NCI-H82 (cell line): ENCODE data around the gene OLR1.

ENCODE experiments used
- DNase-seq: peaks from one replicate; lab custom pipeline; 2025; lab: John Stamatoyannopoulos, UW

OLR1 gene

DNA sequence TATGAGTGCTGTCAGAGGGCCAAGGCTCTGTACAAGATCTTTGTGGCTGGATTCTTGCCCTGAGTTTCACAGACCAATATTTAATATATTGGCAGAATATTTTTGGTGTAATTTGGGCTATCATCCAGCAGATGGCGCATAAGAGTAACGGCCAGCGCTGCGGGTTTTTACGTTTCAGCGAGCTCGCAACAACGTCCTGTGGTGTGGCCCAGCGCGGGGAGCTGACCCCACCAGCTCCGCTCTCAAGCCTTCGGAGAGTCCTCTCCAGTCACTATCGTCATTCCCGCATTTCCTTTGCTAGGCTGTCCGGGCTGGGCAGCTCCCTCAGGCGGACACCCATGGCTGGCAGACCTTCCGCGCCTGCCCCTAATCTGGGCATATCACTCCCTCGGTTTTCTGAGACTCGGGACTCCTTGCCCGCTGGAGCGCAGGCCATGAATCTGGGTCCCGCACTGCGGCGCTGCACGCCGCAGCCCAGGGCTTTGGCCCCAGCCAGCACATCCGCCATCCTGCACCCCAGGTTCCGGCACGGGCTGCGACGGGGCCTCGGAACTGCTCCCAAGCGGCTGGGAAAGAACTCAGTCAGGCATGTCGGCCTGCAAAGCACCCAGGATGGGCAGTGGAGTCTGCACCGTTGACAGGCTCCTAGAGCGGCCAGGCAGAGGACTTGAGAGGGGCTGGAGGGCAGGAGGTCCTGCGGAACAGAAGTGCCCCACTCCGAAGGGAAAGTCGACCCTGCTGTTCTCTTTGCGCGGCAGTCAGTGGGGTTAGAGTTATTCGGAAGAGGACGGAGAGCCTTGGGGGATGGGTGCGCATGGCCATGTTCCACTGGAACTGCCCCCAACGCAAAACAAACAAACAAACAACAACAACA is 18.4 kb downstream of the OLR1 start:
- peak; percentile 76 for DNase-seq

DNA sequence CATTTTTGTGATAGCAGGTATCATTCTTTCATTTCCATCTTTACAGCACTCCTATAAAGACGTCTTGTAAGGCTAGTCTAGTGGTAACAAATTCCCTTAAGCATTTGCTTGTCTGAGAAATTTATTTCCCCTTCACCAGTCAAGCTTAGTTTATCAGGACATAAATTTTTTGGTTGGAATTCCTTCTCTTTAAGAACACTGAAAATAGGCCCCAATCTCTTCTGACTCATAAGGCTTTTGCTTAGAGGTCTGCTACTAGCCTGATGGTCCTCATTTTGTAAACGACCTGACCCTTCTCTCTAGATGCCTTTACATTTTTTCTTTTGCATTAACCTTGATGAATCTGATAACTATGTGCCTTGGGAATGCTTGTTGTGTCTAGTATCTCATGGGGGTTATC is 20.3 kb downstream of the OLR1 start:
- DNase-seq: no peak

DNA sequence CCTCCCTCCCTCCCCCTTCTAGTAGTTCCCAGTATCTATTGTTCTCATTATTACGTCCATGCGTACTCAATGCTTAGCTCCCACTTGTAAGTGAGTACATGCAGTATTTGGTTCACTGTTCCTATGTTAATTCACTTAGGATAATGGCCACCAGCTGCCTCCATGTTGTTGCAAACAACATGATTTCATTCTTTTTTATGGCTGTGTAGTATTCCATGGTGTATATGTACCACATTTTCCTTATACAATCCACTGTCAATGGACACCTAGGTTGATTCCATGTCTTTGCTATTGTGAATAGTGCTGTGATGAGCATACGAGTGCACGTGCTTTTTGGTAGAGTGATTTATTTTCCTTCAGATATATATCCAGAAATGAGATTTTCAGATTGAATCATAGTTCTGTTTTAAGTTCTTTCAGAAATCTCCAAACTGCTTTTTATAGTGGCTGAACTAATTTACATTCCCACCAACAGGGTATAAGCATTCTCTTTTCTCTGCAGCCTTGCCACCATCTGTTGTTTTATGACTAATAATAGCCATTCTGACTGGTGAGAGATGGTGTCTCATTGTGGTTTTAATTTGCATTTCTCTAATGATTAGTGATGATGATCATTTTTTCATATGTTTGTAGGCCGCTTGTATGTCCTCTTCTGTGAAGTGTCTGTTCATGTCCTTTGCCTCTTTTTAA is 24.1 kb downstream of the OLR1 start:
- DNase-seq: no peak

DNA sequence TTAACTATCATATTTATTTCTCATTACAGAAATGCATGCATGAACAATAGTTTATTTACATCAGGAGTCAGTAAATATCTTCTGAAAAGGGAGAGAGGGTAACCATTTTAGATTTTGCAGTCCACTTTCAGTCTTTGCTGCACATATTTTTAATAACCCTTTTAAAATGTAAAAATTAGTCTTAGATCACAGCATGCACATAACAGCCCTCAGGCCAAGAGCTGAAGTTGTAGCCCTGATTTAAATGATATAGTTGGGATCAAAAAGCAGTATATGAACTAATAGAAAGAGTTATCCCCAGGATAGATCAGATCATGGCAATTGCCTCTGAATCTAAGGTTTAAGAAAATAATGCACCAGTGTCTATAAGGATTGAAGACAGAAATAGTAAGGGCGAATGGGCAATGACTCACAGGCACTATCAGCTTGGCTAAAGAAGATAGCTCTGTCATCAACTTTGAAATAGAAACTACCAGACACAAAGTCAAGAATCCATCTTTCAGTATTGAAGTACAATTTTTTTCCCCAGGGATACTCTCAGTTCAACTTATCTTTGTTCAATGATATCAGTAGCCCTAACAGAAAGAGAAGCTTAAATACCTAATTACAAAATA is 28.8 kb downstream of the OLR1 start:
- DNase-seq: no peak

DNA sequence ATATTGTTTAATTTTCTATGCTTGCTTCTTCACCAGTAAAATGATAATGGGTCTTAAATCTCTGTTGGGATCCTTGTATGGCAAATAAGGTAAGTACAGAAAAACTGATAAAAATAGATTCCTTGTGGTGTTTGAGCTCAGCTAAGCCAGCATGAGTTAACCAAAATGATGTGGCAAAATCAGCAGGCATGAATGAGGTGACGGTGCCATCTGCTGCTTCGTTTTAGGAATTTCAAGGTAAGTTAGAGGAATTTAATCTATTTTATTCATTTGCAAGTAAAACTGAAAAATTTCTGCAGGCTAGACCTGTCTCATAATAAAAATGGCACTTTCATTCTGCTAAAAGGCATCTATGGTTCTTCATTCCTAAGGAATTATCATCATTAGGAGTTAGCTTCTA is 31.9 kb downstream of the OLR1 start:
- peak; percentile 68 for DNase-seq

DNA sequence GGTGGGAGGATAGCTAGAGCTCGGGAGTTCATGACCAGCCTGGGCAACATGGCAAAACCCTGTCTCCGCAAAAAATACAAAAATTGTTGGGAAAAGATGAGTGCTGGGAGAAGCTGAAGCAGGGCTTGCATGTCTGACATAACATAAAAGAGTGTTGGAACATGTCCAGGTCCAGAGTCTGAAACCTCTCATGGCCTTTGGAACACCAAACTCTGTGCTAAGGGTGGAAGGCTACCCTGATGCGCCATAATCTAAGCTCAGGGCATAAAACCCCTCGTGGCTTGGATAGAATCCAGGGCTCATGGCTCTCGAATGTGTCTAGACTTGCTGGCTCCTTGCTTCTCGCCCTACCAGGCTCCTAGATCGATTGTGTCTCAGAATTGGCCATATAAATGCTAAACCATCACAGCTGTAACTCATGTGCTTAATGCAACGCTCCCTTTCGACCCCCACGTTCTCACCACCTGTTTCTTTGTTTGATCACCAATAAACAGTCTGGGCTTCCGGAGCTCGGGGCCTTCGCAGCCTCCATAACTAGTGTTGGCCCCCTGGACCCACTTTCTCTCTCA is 35.2 kb downstream of the OLR1 start:
- DNase-seq: peak; percentile 17

DNA sequence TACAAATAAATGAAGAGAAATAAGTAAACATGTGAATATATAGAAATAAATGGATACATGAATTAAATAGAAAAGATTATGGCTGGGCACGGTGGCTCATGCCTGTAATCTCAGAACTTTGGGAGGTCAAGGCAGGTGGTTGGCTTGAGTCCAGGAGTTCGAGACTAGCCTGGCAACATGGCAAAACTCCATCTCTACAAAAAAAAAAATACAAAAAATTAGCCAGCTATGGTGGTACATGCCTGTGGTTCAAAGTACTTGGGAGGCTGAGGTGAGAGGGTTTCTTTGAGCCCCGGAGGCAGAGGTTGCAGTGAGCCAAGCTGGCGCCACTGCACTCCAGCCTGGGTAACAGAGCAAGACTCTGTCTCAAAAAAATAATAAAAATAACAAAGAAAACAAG is 36.8 kb downstream of the OLR1 start:
- DNase-seq: no peak

DNA sequence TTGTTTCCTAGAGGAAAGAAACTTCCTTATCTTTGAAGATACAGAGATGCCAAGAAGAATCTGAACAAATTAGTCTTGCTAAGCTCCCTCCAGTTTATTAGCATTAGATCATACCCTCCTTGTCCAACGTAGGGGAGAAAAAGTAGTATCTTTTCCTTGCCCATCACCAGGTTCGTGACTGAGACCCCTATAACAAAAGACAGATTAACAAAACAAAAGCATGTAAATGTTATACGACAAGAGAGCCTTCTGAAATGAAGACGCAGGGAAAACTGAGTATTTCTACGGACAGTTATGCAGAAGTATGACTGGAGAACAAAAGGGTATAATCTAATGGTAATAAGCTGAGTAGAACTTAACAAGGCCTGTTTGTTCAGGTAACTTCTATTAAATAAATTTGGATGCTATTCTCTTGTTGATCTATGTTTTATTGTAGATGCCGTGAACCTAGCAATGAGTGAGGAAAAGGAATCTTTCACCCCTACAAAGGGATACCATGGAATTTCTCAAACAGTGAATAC is 39.0 kb downstream of the OLR1 start:
- DNase-seq: no peak

GRCh38 chr12:10131111-10131690 is 40.7 kb downstream of the OLR1 start:
- DNase-seq: no peak

DNA sequence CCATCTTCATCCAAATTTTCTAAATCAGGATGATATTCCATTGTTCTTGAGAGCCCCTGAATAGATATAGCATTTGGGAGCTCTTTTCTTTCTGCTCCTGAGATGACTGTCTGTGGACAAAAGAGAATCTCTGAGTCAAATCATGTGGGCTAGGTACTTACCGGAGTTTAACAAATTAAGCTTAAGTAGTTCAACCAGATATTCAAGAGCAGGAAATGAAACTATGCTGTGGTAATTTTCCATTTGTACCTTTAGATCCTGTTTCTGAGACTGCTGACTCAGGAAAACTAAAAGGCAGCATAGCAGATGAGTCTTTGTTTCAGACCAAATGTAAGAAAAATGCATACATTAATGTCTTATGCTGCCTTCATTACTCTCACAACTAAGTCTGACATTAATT is 41.9 kb downstream of the OLR1 start, which contains the start of gene CLEC7A:
Gene CLEC7A, minus strand, starts transcription at position 158 of the 400 bp plus-strand sequence. Its CDS starts 117 bp downstream, at position 41.
- no peak for DNase-seq

DNA sequence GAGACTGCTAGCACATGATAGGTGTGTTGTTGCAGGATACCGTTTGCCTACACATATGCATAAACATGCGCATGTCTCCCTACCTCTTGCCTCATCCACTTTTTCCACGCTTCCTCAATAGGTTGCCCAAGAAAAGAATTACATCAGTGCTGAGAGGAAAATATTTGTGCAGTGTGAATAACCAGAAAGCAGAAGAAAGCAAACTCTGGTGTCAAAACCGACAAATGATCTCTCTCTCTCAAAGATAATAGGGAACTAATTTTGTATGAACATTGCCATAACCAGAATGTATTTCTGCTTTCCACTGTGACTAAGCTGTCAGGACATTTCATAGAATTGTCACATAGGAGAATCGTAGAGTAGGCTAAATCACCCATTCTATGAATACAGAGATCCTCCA is 43.2 kb downstream of the OLR1 start:
- no peak for DNase-seq

- DNase-seq: no peak
Measured at GRCh38 chr12:10126413-10126812, 45.5 kb downstream of the OLR1 start.

GRCh38 chr12:10122689-10123088 is 49.2 kb downstream of the OLR1 start:
- DNase-seq: no peak

- no peak for DNase-seq
Measured at GRCh38 chr12:10121278-10121677, 50.7 kb downstream of the OLR1 start.

- no peak for DNase-seq
Measured at GRCh38 chr12:10119066-10119465, 52.9 kb downstream of the OLR1 start.

DNA sequence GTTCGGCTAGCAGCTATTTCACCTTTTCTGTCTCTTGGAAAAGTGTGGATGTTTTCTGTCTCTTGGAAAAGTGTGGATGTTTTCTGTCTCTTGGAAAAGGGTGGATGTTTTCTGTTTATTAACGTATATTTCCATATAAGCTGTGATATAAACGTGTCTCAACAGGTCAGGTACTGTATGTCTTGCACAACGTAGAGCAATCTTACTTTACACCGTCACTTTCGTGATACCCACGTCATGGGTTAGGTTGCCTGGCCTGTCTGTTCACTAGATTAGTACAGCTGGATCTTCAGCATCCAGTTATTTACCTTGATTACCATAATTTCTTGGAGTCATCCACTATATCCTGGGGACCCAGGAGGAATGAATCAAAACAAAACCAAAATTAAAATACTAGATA is 56.0 kb downstream of the OLR1 start:
- DNase-seq: no peak

DNA sequence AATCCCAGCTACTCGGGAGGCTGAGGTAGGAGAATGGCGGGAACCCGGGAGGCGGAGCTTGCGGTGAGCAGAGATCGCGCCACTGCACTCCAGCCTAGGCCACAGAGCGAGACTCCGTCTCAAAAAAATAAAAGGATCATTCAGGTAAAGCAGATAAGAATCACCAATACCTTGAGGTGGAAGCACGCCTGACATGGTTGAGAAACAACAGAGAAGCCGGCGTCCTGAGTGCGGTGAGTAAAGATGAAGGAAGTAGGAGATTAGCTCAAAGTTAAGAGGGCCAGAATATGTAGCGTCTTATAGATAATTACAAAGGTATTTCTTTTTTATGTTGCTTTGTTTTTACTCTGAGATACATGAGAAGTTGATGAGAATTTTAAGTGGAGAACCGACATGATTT is 56.6 kb downstream of the OLR1 start:
- DNase-seq: no peak

- DNase-seq: no peak
Measured at GRCh38 chr12:10113920-10114319, 58.0 kb downstream of the OLR1 start.

DNA sequence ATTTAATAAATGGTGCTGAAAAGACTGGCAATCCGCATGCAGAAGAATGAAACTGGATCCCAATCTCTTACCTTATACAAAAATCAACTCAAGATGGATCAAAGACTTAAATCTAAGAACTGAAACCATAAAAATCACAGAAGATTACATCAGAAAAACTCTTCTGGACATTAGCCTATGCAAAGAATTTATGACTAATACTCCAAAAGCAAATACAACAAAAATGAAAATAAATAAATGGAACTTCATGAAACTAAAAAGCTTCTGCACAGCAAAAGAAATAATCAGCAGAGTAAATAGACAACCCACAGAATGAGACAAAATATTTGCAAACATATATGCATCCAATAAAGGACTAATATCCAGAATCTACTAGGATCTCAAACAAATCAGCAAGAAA is 58.9 kb downstream of the OLR1 start:
- DNase-seq: no peak

- no peak for DNase-seq
Measured at GRCh38 chr12:10111451-10111850, 60.5 kb downstream of the OLR1 start.

GRCh38 chr12:10110256-10110844 is 61.6 kb downstream of the OLR1 start:
- DNase-seq: no peak
